Right atrium auricular region (tissue), 2 donors: Measurements from ENCODE around the gene CLSTN1. TPM values are rescaled to one million over a fixed set of nuclear protein-coding genes. Genes with fewer than 3 reads are reported as not detected.
"Not testable (repeated sequence)": the region's sequence is repeated elsewhere in the genome, so short reads cannot be mapped to it uniquely, and the experiment has no call there.

Experiments used
- DNase-seq: peaks from one replicate; pipeline ENCODE4 v3.0.0-alpha.2; 2019; ENCODE audit warnings: low spot score
- H3K27ac ChIP-seq, 2 donors: fragments of 200-600 bp; sonication (generic); 1 replicate in 1 of 2; 2 replicates in 1 of 2; pipeline ENCODE4 v1.5.1; 2016 to 2019
- H3K27me3 ChIP-seq, 2 donors: fragments of 200-600 bp; sonication (generic); one replicate each; pipeline versions ENCODE4 v1.5.1 to v1.6.0; 2017 to 2019
- H3K36me3 ChIP-seq: fragments of 200-600 bp; sonication (generic); one replicate; pipeline ENCODE4 v1.5.1; 2016
- H3K4me1 ChIP-seq, 2 donors: fragments of 200-600 bp; sonication (generic); one replicate each; pipeline versions ENCODE4 v1.5.1 to v1.6.0; 2017 to 2019
- H3K4me3 ChIP-seq, 2 donors: fragments of 200-600 bp; sonication (generic); 1 replicate in 1 of 2; 2 replicates in 1 of 2; pipeline ENCODE4 v1.5.1; 2017 to 2019; ENCODE audit warnings: mild to moderate bottlenecking in 1 of 2, moderate library complexity in 1 of 2
- H3K9me3 ChIP-seq, 2 donors: fragments of 200-600 bp; sonication (generic); one replicate each; pipeline ENCODE4 v1.5.1; 2019
- CTCF ChIP-seq, 2 donors: fragments of 200-600 bp; sonication (generic); IDR thresholded peaks; one replicate each; pipeline ENCODE4 v1.5.1; 2019; ENCODE audit warnings: antibody characterized with exemption in 2 of 2
- total RNA-seq, 2 donors: library from RNA; depleted of rRNA; stranded (reverse); fragments of >200 nt; gene quantifications; one replicate each; pipeline ENCODE4 v1.1.0, GENCODE V29; 2016

Gene CLSTN1
- total RNA-seq, 2 donors from 2014 or later: 47.5 to 54.0 TPM

DNA sequence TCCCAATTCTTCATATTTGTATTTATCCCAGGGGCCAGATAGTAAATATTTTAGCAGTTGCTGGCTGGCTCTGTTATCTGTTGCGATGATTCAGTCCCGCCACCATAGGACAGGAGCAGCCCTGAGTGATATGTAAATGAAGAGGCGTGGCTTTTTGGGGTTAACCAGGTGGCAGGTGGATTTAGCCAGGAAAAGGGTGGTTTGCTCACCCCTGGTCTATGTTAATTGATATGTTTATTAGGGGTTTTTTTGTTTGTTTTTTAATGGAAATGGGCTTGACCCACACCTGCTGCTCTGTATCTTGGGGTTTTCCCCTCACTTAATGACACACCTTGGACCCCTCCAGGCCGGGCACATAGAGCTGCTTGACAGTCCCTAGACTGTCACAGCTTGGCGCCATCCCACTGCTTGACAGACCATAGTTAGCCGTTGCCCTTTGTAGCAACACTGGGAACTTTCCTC lies 109.5 kb downstream of the CLSTN1 start:
- Histone ChIP-seq H3K9me3 (no peaks in the 10 kb centered on the region), H3K27ac (no peak overlapping the region), H3K4me3 (no peak overlapping the region), H3K36me3 (peaks cover 15% of the 10 kb centered on the region), H3K4me1 (peaks cover 0 to 5% of the 10 kb centered on the region in 2 donors), H3K27me3 (no peaks in the 10 kb centered on the region)
- DNase-seq: no peak
- TF ChIP-seq CTCF (IDR thresholded peaks at IDR 0.05): no peak

- DNase-seq: not testable (repeated sequence)
Measured at GRCh38 chr1:9712767-9713166, 111.0 kb downstream of the CLSTN1 start.

GRCh38 chr1:9711466-9712020 lies 112.2 kb downstream of the CLSTN1 start:
- H3K27me3 ChIP-seq: no peaks in the 10 kb centered on the region
- H3K27ac ChIP-seq: no peak overlapping the region
- H3K9me3 ChIP-seq: no peaks in the 10 kb centered on the region
- TF ChIP-seq CTCF (IDR thresholded peaks at IDR 0.05): no peak
- no peak overlapping the region for H3K4me3 ChIP-seq
- H3K4me1 ChIP-seq: no peaks in the 10 kb centered on the region
- DNase-seq: no peak
- peaks cover 14% of the 10 kb centered on the region for H3K36me3 ChIP-seq

More at GRCh38 chr1:9712767-9713166, 111.0 kb downstream of the CLSTN1 start:
- not testable (repeated sequence) for H3K9me3 ChIP-seq, H3K27ac ChIP-seq, H3K27me3 ChIP-seq, H3K4me1 ChIP-seq, H3K4me3 ChIP-seq
- H3K36me3 ChIP-seq: peaks cover 15% of the 10 kb centered on the region

GRCh38 chr1:9710037-9710436 lies 113.7 kb downstream of the CLSTN1 start:
- no peak for TF ChIP-seq CTCF (IDR thresholded peaks at IDR 0.05)
- no peaks in the 10 kb centered on the region for H3K9me3 ChIP-seq
- H3K36me3 ChIP-seq: peaks cover 9% of the 10 kb centered on the region
- H3K27me3 ChIP-seq: no peaks in the 10 kb centered on the region
- no peaks in the 10 kb centered on the region for H3K4me1 ChIP-seq
- no peak for DNase-seq
- no peak overlapping the region for H3K27ac ChIP-seq
- no peak overlapping the region for H3K4me3 ChIP-seq

- no peaks in the 10 kb centered on the region for H3K9me3 ChIP-seq
- DNase-seq: no peak
Measured at GRCh38 chr1:9706178-9706577, 117.6 kb downstream of the CLSTN1 start.

More at GRCh38 chr1:9706178-9706577, 117.6 kb downstream of the CLSTN1 start:
- H3K4me3 ChIP-seq: no peak overlapping the region
- H3K4me1 ChIP-seq: no peaks in the 10 kb centered on the region
- H3K27me3 ChIP-seq: no peaks in the 10 kb centered on the region
- H3K36me3 ChIP-seq: peaks cover 4% of the 10 kb centered on the region
- TF ChIP-seq CTCF (IDR thresholded peaks at IDR 0.05): no peak
- H3K27ac ChIP-seq: no peak overlapping the region
